GM23248 (cell line): ENCODE measurements around the gene ADAMTS7. TPM values are rescaled to one million over a fixed set of nuclear protein-coding genes. Genes with fewer than 3 reads are reported as not detected.
A peak's percentile ranks its signal among the peaks of the same experiment; 100 is the strongest.
"Not testable (repeated sequence)": the region's sequence is repeated elsewhere in the genome, so short reads cannot be mapped to it uniquely, and the experiment has no call there.

Source experiments
- DNase-seq: peaks from one replicate; pipeline ENCODE4 v3.0.0-alpha.2; 2015
- H2AFZ ChIP-seq: fragments of 200-600 bp; sonication (generic); 2 replicates; pipeline ENCODE4 v1.6.1; 2016; ENCODE audit warnings: antibody characterized with exemption
- H3F3A ChIP-seq: fragments of 200-600 bp; sonication (generic); 2 replicates; pipeline ENCODE4 v1.6.1; 2016; ENCODE audit warnings: mild to moderate bottlenecking, antibody characterized with exemption, mixed run types; ENCODE audit not compliant: insufficient read depth
- H3K27ac ChIP-seq: fragments of 200-600 bp; sonication (generic); 2 replicates; pipeline ENCODE4 v1.5.1; 2016; ENCODE audit warnings: mild to moderate bottlenecking
- H3K27me3 ChIP-seq: fragments of 200-600 bp; sonication (generic); replicated peaks from 2 replicates; pipeline ENCODE4 v1.6.1; 2016; ENCODE audit warnings: mild to moderate bottlenecking; ENCODE audit not compliant: insufficient read depth
- H3K36me3 ChIP-seq: fragments of 200-600 bp; sonication (generic); 2 replicates; pipeline ENCODE4 v1.6.1; 2016; ENCODE audit warnings: low read depth, mild to moderate bottlenecking
- H3K4me1 ChIP-seq: fragments of 200-600 bp; sonication (generic); 2 replicates; pipeline ENCODE4 v1.6.1; 2016; ENCODE audit warnings: mild to moderate bottlenecking; ENCODE audit not compliant: insufficient read depth
- H3K4me2 ChIP-seq: fragments of 200-600 bp; sonication (generic); one replicate; pipeline ENCODE4 v1.6.1; 2016; ENCODE audit warnings: mild to moderate bottlenecking; ENCODE audit not compliant: unreplicated experiment
- H3K4me3 ChIP-seq: fragments of 200-600 bp; sonication (generic); 2 replicates; pipeline ENCODE4 v1.5.1; 2016; ENCODE audit warnings: mild to moderate bottlenecking
- H3K79me2 ChIP-seq: fragments of 200-600 bp; sonication (generic); 2 replicates; pipeline ENCODE4 v1.6.1; 2016; ENCODE audit warnings: mild to moderate bottlenecking; ENCODE audit not compliant: insufficient read depth
- H3K9ac ChIP-seq: fragments of 200-600 bp; sonication (generic); 2 replicates; pipeline ENCODE4 v1.6.1; 2016; ENCODE audit warnings: mild to moderate bottlenecking
- H3K9me2 ChIP-seq: fragments of 200-600 bp; sonication (generic); 2 replicates; pipeline ENCODE4 v1.6.1; 2016; ENCODE audit warnings: mixed run types, mild to moderate bottlenecking, moderate library complexity; ENCODE audit not compliant: insufficient read depth
- H3K9me3 ChIP-seq: fragments of 200-600 bp; sonication (generic); one replicate; pipeline ENCODE4 v1.6.1; 2017; ENCODE audit warnings: low read depth
- H4K20me1 ChIP-seq: fragments of 200-600 bp; sonication (generic); 2 replicates; pipeline ENCODE4 v1.6.0; 2016; ENCODE audit not compliant: insufficient read depth
- EZH2 ChIP-seq: fragments of 200-600 bp; sonication (generic); IDR thresholded peaks from 2 replicates; pipeline ENCODE4 v1.6.1; 2018; ENCODE audit warnings: antibody characterized with exemption, mild to moderate bottlenecking; ENCODE audit not compliant: insufficient read depth, poor library complexity, severe bottlenecking
- EZH2phosphoT487 ChIP-seq: fragments of 200-600 bp; sonication (generic); IDR thresholded peaks from 2 replicates; pipeline ENCODE4 v1.6.1; 2018; ENCODE audit warnings: antibody characterized with exemption, moderate library complexity, mild to moderate bottlenecking, low read depth; ENCODE audit not compliant: insufficient read depth
- WGBS, 2 experiments: methylation state at CpG; one replicate each; pipeline ENCODE4 v1.1.6; 2015 to 2017; ENCODE audit warnings: low lambda C conversion rate in 2 of 2, low coverage in 1 of 2; ENCODE audit errors: missing lambda C conversion rate in 2 of 2; 5-methylcytosine and 5-hydroxymethylcytosine counted together
- in situ Hi-C: fragments of 300-500 bp; cut with MboI; formaldehyde crosslinking; loops from 2 replicates; pipeline ENCODE4 v1.15.0; 2020
- polyA plus RNA-seq: library from polyadenylated mRNA; unstranded; fragments of >200 nt; fragmentation: Nextera tagmentation; extraction: Ambion mirVana; gene quantifications from 2 replicates; pipeline ENCODE4 v1.2.1, GENCODE V29; 2016
- total RNA-seq: library from RNA; depleted of rRNA; stranded (reverse); fragments of >200 nt; shearing (Covaris generic); gene quantifications from 2 replicates; pipeline ENCODE4 v1.2.3, GENCODE V29; 2014

Gene ADAMTS7
- total and polyA plus RNA-seq, 2 experiments from 2014 or later, result 0.89 to 2.4 TPM

GRCh38 chr15:78790027-78790426 lies 21.2 kb downstream of the ADAMTS7 start:
- Histone ChIP-seq H3K4me3 (no peak overlapping the region), H4K20me1 (no peaks in the 10 kb centered on the region), H3K9ac (no peak overlapping the region), H3K79me2 (no peaks in the 10 kb centered on the region), H2AFZ (no peak overlapping the region), H3K9me2 (no peaks in the 10 kb centered on the region), H3K36me3 (no peaks in the 10 kb centered on the region), H3K27me3 (no peaks in the 10 kb centered on the region), H3F3A (no peaks in the 10 kb centered on the region), H3K4me2 (no peak overlapping the region), H3K4me1 (no peaks in the 10 kb centered on the region), H3K27ac (no peak overlapping the region), H3K9me3 (no peaks in the 10 kb centered on the region)
- in situ Hi-C loops, result no loop called here
- peak; percentile 13 for DNase-seq
- TF ChIP-seq EZH2phosphoT487 (no peak), EZH2 (no peak)
- 78% methylated on average over 4 of the region's 4 CpGs for WGBS, 2 experiments

DNA sequence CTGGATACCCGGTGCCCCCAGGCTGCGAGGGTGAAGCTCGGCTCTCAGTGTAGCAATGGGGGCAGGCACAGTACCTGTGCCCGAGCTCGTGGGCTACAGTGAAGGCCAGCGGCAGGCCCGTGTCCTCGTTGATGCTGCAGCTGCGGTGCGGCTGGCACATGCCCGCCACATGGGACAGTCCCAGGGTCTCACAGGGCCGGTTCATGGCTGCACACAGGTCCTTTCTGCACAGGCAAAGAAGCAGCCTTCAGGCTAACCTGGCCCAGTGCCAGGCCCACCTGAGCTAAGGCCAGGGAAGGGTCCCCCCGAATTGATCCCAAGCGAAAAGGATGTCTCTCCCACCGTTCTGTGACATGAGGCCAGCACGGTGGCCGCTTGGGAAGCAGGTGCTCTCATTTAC lies 21.6 kb downstream of the ADAMTS7 start:
- H3K9ac ChIP-seq, result no peak overlapping the region
- no peak for DNase-seq
- H3K79me2 ChIP-seq, result no peaks in the 10 kb centered on the region
- no peak for TF ChIP-seq EZH2phosphoT487
- no peak for TF ChIP-seq EZH2
- WGBS, 2 experiments, result 85 to 88% methylated on average over 17 of the region's 17 CpGs
- H3K27me3 ChIP-seq, result no peaks in the 10 kb centered on the region
- H3K9me2 ChIP-seq, result no peaks in the 10 kb centered on the region
- H3K9me3 ChIP-seq, result no peaks in the 10 kb centered on the region
- no peak overlapping the region for H3K27ac ChIP-seq
- H4K20me1 ChIP-seq, result no peaks in the 10 kb centered on the region
- H3K4me1 ChIP-seq, result no peaks in the 10 kb centered on the region
- no peak overlapping the region for H3K4me3 ChIP-seq
- H3K36me3 ChIP-seq, result no peaks in the 10 kb centered on the region
- in situ Hi-C loops, result no loop called here
- no peaks in the 10 kb centered on the region for H3F3A ChIP-seq
- no peak overlapping the region for H2AFZ ChIP-seq
- no peak overlapping the region for H3K4me2 ChIP-seq

DNA sequence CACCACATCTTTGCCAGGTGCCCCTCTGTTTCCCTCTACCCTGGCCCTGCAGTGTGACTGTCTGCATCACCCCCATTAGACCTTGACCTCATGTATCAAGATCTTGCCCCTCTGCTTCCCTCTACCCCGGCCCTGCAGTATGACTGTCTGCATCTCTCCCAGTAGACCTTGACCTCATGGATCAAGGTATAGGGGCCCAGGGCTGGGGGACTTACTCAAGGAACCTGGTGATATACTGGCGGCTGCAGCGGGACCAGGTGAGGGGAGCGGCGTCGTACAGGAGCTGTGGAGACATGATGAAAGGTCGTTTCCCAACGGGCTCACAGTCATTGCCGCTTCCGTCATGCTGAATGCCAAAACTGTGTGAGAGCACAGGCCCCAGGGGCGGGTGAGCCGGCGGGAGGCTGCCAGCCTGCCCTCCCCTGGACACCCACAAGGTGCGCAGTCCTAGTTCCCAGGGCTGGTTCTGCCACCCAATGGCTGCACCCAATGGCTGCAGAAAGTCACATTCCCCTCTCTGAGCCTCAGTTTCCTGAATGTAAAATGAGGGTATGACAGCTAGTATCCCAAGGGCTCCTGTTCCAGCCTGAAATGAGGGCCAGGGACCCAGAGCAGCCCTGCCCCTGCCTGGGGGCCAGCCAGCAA lies 23.1 kb downstream of the ADAMTS7 start:
- WGBS, 2 experiments, result 92 to 94% methylated on average over 14 of the region's 14 CpGs
- Histone ChIP-seq H3F3A (no peaks in the 10 kb centered on the region), H3K9me3 (no peaks in the 10 kb centered on the region), H2AFZ (no peak overlapping the region), H4K20me1 (no peaks in the 10 kb centered on the region), H3K9ac (no peak overlapping the region), H3K27me3 (no peaks in the 10 kb centered on the region), H3K36me3 (no peaks in the 10 kb centered on the region), H3K4me2 (no peak overlapping the region), H3K4me1 (no peaks in the 10 kb centered on the region), H3K4me3 (no peak overlapping the region), H3K27ac (no peak overlapping the region), H3K9me2 (no peaks in the 10 kb centered on the region), H3K79me2 (no peaks in the 10 kb centered on the region)
- in situ Hi-C loops, result no loop called here
- TF ChIP-seq EZH2 (no peak), EZH2phosphoT487 (no peak)
- DNase-seq, result no peak

GRCh38 chr15:78782402-78782801 lies 28.9 kb downstream of the ADAMTS7 start:
- H3K4me3 ChIP-seq, in situ Hi-C loops, H3F3A ChIP-seq, H3K79me2 ChIP-seq, H3K9ac ChIP-seq, H3K36me3 ChIP-seq, H3K27ac ChIP-seq, H3K9me2 ChIP-seq, DNase-seq, H2AFZ ChIP-seq, H3K4me2 ChIP-seq, H3K9me3 ChIP-seq, H3K27me3 ChIP-seq, H3K4me1 ChIP-seq, H4K20me1 ChIP-seq: not testable (repeated sequence)
- 20 to 59% methylated on average over 1 to 2 of the region's 2 CpGs for WGBS, 2 experiments

- H3K9ac ChIP-seq, H4K20me1 ChIP-seq, H2AFZ ChIP-seq, H3K27me3 ChIP-seq, H3K36me3 ChIP-seq, H3K9me3 ChIP-seq, DNase-seq, H3K4me1 ChIP-seq, in situ Hi-C loops, H3K27ac ChIP-seq, H3K4me2 ChIP-seq, H3F3A ChIP-seq, H3K79me2 ChIP-seq, H3K9me2 ChIP-seq, H3K4me3 ChIP-seq: not testable (repeated sequence)
- WGBS, 2 experiments, result 79 to 83% methylated on average over 4 of the region's 4 CpGs
Observed at GRCh38 chr15:78781381-78781780, 29.9 kb downstream of the ADAMTS7 start.

GRCh38 chr15:78779975-78780374 lies 31.3 kb downstream of the ADAMTS7 start:
- H3K4me1 ChIP-seq, H2AFZ ChIP-seq, H3K9me2 ChIP-seq, DNase-seq, H3F3A ChIP-seq, H3K9me3 ChIP-seq, H4K20me1 ChIP-seq, H3K4me3 ChIP-seq, H3K36me3 ChIP-seq, H3K27ac ChIP-seq, H3K27me3 ChIP-seq, in situ Hi-C loops, H3K79me2 ChIP-seq, H3K4me2 ChIP-seq, H3K9ac ChIP-seq: not testable (repeated sequence)
- WGBS, 2 experiments, result 38 to 50% methylated on average over 1 to 5 of the region's 9 CpGs

DNA sequence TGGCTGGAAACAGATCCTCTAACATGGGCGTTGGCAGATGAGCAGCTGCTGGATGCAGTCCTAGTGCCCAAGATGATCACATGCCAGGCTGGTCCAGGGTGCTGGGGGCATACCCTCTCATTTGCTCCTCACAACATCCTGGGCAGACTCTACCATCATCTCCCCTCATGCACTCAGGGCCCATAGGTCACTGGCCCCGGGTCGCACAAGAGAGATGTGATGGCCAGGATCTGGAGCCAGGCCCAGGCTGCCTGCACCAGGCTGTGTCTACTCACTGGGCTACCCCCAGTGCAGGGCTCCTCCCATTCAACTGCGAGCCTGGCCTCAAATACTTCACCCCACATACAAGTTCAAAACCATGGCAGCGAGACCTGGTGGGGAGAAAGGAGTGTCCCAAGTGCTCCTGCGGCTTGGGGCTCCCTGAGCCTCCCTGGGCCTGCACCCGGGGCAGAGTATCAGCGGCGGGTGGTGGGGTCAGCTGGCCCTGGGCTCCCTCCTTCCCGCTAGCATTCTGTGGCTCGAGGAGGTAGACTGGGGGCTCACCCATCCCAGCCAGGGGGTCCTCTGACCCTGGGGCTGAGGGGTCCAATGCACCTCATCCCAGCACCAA lies 32.0 kb downstream of the ADAMTS7 start:
- H3K36me3 ChIP-seq, H3K4me2 ChIP-seq, H3K27me3 ChIP-seq, H3K27ac ChIP-seq, H3F3A ChIP-seq, H2AFZ ChIP-seq, in situ Hi-C loops, DNase-seq, H3K4me3 ChIP-seq, H3K9me3 ChIP-seq, H4K20me1 ChIP-seq, H3K4me1 ChIP-seq, H3K79me2 ChIP-seq, H3K9me2 ChIP-seq, H3K9ac ChIP-seq: not testable (repeated sequence)
- 74 to 76% methylated on average over 11 of the region's 11 CpGs for WGBS, 2 experiments
